Thymus (tissue), 11 donors: ENCODE data around the gene NET1. TPM values are rescaled to one million over a fixed set of nuclear protein-coding genes. Genes with fewer than 3 reads are reported as not detected.
"Not testable (repeated sequence)": the region's sequence is repeated elsewhere in the genome, so short reads cannot be mapped to it uniquely, and the experiment has no call there.

ENCODE experiments used
- DNase-seq, 9 donors: peaks; one replicate each; pipeline ENCODE4 v3.0.0-alpha.2; 2013; ENCODE audit warnings: low spot score in 9 of 9, low read depth in 6 of 9, missing footprints in 1 of 9
- H3K27ac ChIP-seq, 2 donors: one replicate each; pipeline ENCODE4 v1.5.1; 2013; ENCODE audit warnings: control low read depth in 1 of 2, low read depth in 1 of 2, low read length in 1 of 2, mild to moderate bottlenecking in 1 of 2, moderate library complexity in 1 of 2
- H3K27me3 ChIP-seq, 2 donors: one replicate each; pipeline ENCODE4 v1.5.1; 2013; ENCODE audit warnings: low read length in 1 of 2; ENCODE audit not compliant: control insufficient read depth in 2 of 2, insufficient read depth in 1 of 2
- H3K36me3 ChIP-seq, 2 donors: one replicate each; pipeline ENCODE4 v1.5.1; 2013; ENCODE audit warnings: low read length in 1 of 2, mild to moderate bottlenecking in 1 of 2, moderate library complexity in 1 of 2; ENCODE audit not compliant: control insufficient read depth in 2 of 2, insufficient read depth in 2 of 2
- H3K4me1 ChIP-seq, 2 donors: one replicate each; pipeline ENCODE4 v1.5.1; 2013; ENCODE audit warnings: low read length in 2 of 2; ENCODE audit not compliant: control insufficient read depth in 2 of 2, insufficient read depth in 2 of 2
- H3K4me3 ChIP-seq, 2 donors: one replicate each; pipeline ENCODE4 v1.5.1; 2013; ENCODE audit warnings: low read length in 2 of 2, control low read depth in 1 of 2, mild to moderate bottlenecking in 1 of 2
- H3K9me3 ChIP-seq, 2 donors: one replicate each; pipeline ENCODE4 v1.5.1; 2013; ENCODE audit warnings: low read length in 1 of 2, mild to moderate bottlenecking in 1 of 2; ENCODE audit not compliant: control insufficient read depth in 2 of 2, insufficient read depth in 1 of 2
- WGBS: extraction: QIAGEN DNeasy Blood & Tissue Kit; methylation state at CpG from one replicate; pipeline ENCODE4 v1.1.7; 2013; 5-methylcytosine and 5-hydroxymethylcytosine counted together
- polyA plus RNA-seq: library from polyadenylated mRNA; stranded (reverse); fragments of 200-250 nt; gene quantifications from one replicate; pipeline ENCODE4 v1.2.3, GENCODE V29; 2013
- total RNA-seq: library from RNA; stranded (reverse); fragments of 120-200 nt; gene quantifications from one replicate; pipeline ENCODE4 v1.2.4, GENCODE V29; 2013
- donor health status: healthy.

NET1 gene
- total and polyA plus RNA-seq, 2 donors, result 58.2 to 63.6 TPM

GRCh38 chr10:5373307-5373706 is 39.0 kb upstream of the NET1 start:
- Histone ChIP-seq H3K4me3 (no peak overlapping the region), H3K4me1 (no peaks in the 10 kb centered on the region), H3K9me3 (peaks cover 0 to 4% of the 10 kb centered on the region in 2 donors), H3K36me3 (no peaks in the 10 kb centered on the region), H3K27ac (no peak overlapping the region), H3K27me3 (no peaks in the 10 kb centered on the region)
- no peak for DNase-seq
- WGBS, result 95% methylated on average over 4 of the region's 4 CpGs

- no peaks in the 10 kb centered on the region for H3K4me1 ChIP-seq
- no peak overlapping the region for H3K27ac ChIP-seq
- DNase-seq, result no peak
- 95% methylated on average over 21 of the region's 22 CpGs for WGBS
- H3K9me3 ChIP-seq, result peaks cover 0 to 4% of the 10 kb centered on the region in 2 donors
- no peaks in the 10 kb centered on the region for H3K36me3 ChIP-seq
- H3K27me3 ChIP-seq, result no peaks in the 10 kb centered on the region
- H3K4me3 ChIP-seq, result no peak overlapping the region
Measured at GRCh38 chr10:5373891-5374611, 38.3 kb upstream of the NET1 start.

GRCh38 chr10:5376450-5376849 is 35.9 kb upstream of the NET1 start:
- no peak overlapping the region for H3K4me3 ChIP-seq
- peaks cover 0 to 2% of the 10 kb centered on the region in 2 donors for H3K9me3 ChIP-seq
- WGBS, result 88% methylated on average over 4 of the region's 4 CpGs
- H3K4me1 ChIP-seq, result no peaks in the 10 kb centered on the region
- no peaks in the 10 kb centered on the region for H3K36me3 ChIP-seq
- no peak overlapping the region for H3K27ac ChIP-seq
- H3K27me3 ChIP-seq, result no peaks in the 10 kb centered on the region
- DNase-seq, result no peak

DNA sequence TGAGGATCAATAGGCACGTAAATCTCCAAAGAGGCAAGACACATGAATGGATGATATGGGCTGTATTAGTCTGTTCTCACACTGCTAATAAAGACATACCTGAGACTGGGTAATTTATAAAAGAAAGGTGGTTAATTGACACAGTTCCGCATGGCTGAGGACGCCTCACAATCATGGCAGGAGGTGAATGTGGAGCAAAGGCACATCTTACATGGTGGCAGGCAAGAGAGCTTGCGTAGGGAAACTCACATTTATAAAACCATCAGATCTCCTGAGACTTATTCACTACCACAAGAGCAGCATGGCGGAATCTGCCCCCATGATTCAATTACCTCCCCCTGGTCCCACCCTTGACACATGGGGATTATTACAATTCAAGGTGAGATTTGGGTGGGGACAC is 33.2 kb upstream of the NET1 start:
- not testable (repeated sequence) for H3K27me3 ChIP-seq, H3K4me3 ChIP-seq, DNase-seq, H3K27ac ChIP-seq, H3K36me3 ChIP-seq, H3K9me3 ChIP-seq, H3K4me1 ChIP-seq
- 97% methylated on average over 5 of the region's 5 CpGs for WGBS

- not testable (repeated sequence) for H3K27ac ChIP-seq, H3K9me3 ChIP-seq, H3K27me3 ChIP-seq, H3K4me3 ChIP-seq, H3K36me3 ChIP-seq, H3K4me1 ChIP-seq, DNase-seq
- WGBS, result 97% methylated on average over 12 of the region's 12 CpGs
Measured at GRCh38 chr10:5380395-5380794, 32.0 kb upstream of the NET1 start.

DNA sequence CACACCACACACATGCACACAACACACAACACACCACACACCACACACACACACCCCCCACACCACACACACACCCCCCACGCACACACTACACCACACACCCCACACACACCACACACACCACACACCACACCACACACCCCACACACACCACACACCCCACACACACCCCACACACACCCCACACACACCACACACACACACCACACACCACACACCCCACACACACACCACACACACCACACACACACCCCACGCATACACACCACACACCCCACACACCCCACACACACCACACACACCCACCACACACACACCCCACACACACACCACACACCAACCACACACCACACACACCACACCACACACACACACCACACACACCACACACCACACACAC is 31.2 kb upstream of the NET1 start:
- no peak for DNase-seq
- Histone ChIP-seq H3K4me3 (no peak overlapping the region), H3K36me3 (no peaks in the 10 kb centered on the region), H3K9me3 (no peaks in the 10 kb centered on the region), H3K4me1 (no peaks in the 10 kb centered on the region), H3K27ac (no peak overlapping the region), H3K27me3 (no peaks in the 10 kb centered on the region)
- 100% methylated on average over 2 of the region's 2 CpGs for WGBS

GRCh38 chr10:5385224-5385623 is 27.1 kb upstream of the NET1 start:
- Histone ChIP-seq H3K27ac (no peak overlapping the region), H3K27me3 (no peaks in the 10 kb centered on the region), H3K36me3 (no peaks in the 10 kb centered on the region), H3K4me1 (no peaks in the 10 kb centered on the region), H3K4me3 (no peak overlapping the region), H3K9me3 (no peaks in the 10 kb centered on the region)
- DNase-seq, result no peak
- 92% methylated on average over 2 of the region's 2 CpGs for WGBS

GRCh38 chr10:5387169-5387568 is 25.2 kb upstream of the NET1 start:
- WGBS, result 97% methylated on average over 5 of the region's 5 CpGs
- Histone ChIP-seq H3K27ac (no peak overlapping the region), H3K4me1 (no peaks in the 10 kb centered on the region), H3K27me3 (no peaks in the 10 kb centered on the region), H3K4me3 (no peak overlapping the region), H3K36me3 (no peaks in the 10 kb centered on the region), H3K9me3 (no peaks in the 10 kb centered on the region)
- DNase-seq, result no peak

DNA sequence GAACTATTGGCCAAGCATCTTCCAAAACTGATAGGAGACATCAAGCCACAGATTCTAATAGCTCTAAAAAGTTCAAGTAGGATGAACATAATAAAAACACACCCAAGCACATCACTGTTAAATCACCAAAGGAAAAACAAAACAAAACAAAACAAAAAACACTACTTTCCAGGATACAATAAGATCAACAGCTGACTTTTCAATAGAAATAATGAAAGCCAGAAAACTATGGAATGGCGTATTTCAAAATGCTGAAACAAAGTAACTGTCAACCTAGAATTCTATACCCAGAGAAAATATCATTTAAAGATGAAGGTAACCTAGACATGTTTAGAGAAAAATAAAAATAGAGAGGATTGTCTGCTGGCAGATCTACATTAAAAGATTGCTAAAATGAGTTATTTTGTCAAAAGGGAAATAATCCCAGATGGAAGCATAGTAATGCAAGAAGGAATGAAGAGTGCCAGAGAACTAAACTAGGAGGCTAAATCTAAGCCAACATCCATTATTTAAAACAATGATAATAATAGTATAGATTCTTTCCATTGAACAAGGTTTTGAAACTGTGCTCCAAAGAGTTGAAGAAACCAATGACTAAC is 21.7 kb upstream of the NET1 start:
- H3K27me3 ChIP-seq, result no peaks in the 10 kb centered on the region
- 97% methylated on average over 1 of the region's 1 CpG for WGBS
- DNase-seq, result no peak
- H3K36me3 ChIP-seq, result no peaks in the 10 kb centered on the region
- peaks cover 0 to 4% of the 10 kb centered on the region in 2 donors for H3K9me3 ChIP-seq
- no peak overlapping the region for H3K27ac ChIP-seq
- H3K4me1 ChIP-seq, result no peaks in the 10 kb centered on the region
- H3K4me3 ChIP-seq, result no peak overlapping the region
